ENCODE results near the gene FLYWCH2. TPM values are rescaled to one million over a fixed set of nuclear protein-coding genes. Genes with fewer than 3 reads are reported as not detected.

Gene FLYWCH2
- total and polyA plus RNA-seq, 2 donors from 2014 or later: 31.3 to 52.5 TPM

DNA sequence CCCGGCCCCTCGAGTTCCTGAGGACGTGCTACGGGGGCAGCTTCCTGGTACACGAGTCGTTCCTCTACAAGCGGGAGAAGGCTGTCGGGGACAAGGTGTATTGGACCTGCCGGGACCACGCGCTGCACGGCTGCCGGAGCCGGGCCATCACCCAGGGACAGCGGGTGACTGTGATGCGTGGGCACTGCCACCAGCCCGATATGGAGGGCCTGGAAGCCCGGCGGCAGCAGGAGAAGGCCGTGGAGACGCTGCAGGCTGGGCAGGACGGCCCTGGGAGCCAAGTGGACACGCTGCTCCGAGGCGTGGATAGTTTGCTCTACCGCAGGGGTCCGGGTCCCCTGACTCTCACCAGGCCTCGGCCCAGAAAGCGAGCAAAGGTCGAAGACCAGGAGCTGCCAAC, 50.1 kb downstream of the FLYWCH2 start:
- intact Hi-C loops (cut with DNase I): no loop called here
- TF ChIP-seq CTCF (IDR thresholded peaks at IDR 0.05; ENCODE audit: borderline replicate concordance, extremely low read depth, insufficient read depth): no peak
- H3K9ac ChIP-seq (ENCODE audit: low read length in 3 of 3): no peak overlapping the region
- DNase-seq (no peak), FAIRE-seq (no peak)
- H3K27ac ChIP-seq (ENCODE audit: low read depth in 2 of 2, low read length in 2 of 2): no peak overlapping the region
- no peaks in the 10 kb centered on the region for H3K9me3 ChIP-seq (ENCODE audit: control insufficient read depth in 2 of 3, insufficient read depth in 1 of 3, low read length in 3 of 3)
- no peak overlapping the region for H3K4me3 ChIP-seq (ENCODE audit: low read length in 3 of 3)
- no peaks in the 10 kb centered on the region for H3K27me3 ChIP-seq (ENCODE audit: control insufficient read depth, insufficient read depth, low read length)
- no peaks in the 10 kb centered on the region for H3K4me1 ChIP-seq (ENCODE audit: control insufficient read depth in 2 of 3, insufficient read depth in 2 of 3, low read depth in 1 of 3, low read length in 3 of 3)
- peaks cover 0 to 9% (median 5%) of the 10 kb centered on the region in 3 donors for H3K36me3 ChIP-seq (ENCODE audit: control insufficient read depth in 2 of 3, insufficient read depth in 3 of 3, low read length in 3 of 3)

GRCh38 chr16:2933701-2934100, 50.7 kb downstream of the FLYWCH2 start:
- no peak overlapping the region for H3K27ac ChIP-seq (ENCODE audit: low read depth in 2 of 2, low read length in 2 of 2)
- peaks cover 0 to 9% (median 5%) of the 10 kb centered on the region in 3 donors for H3K36me3 ChIP-seq (ENCODE audit: control insufficient read depth in 2 of 3, insufficient read depth in 3 of 3, low read length in 3 of 3)
- no peak for TF ChIP-seq CTCF (IDR thresholded peaks at IDR 0.05; ENCODE audit: borderline replicate concordance, extremely low read depth, insufficient read depth)
- no peaks in the 10 kb centered on the region for H3K27me3 ChIP-seq (ENCODE audit: control insufficient read depth, insufficient read depth, low read length)
- H3K4me3 ChIP-seq (ENCODE audit: low read length in 3 of 3): no peak overlapping the region
- no peak for FAIRE-seq
- H3K9me3 ChIP-seq (ENCODE audit: control insufficient read depth in 2 of 3, insufficient read depth in 1 of 3, low read length in 3 of 3): no peaks in the 10 kb centered on the region
- no peaks in the 10 kb centered on the region for H3K4me1 ChIP-seq (ENCODE audit: control insufficient read depth in 2 of 3, insufficient read depth in 2 of 3, low read depth in 1 of 3, low read length in 3 of 3)
- DNase-seq: no peak
- intact Hi-C loops (cut with DNase I): no loop called here
- H3K9ac ChIP-seq (ENCODE audit: low read length in 3 of 3): no peak overlapping the region

DNA sequence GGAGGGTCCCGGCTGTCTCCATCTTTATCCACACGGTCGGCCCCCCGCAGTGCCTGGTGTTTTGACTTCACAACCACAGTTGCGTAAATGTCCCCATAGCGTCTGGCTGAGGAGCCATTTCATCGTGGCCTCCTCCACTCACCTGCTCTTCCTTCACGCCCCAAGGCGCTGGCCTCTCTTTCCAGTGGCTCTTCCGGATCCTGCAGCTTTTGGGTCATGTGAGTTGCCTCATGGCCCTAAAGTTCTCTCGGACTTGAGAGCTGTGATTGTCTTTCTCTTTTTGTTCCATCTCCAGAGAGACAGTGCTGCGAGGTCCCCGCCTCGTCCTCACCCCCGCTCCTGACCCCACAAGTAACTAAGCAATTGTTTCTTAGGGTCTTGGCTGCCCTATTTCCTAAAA, 51.4 kb downstream of the FLYWCH2 start:
- Histone ChIP-seq H3K27me3 (ENCODE audit: control insufficient read depth, insufficient read depth, low read length) (no peaks in the 10 kb centered on the region), H3K9me3 (ENCODE audit: control insufficient read depth in 2 of 3, insufficient read depth in 1 of 3, low read length in 3 of 3) (no peaks in the 10 kb centered on the region), H3K27ac (ENCODE audit: low read depth in 2 of 2, low read length in 2 of 2) (no peak overlapping the region), H3K4me1 (ENCODE audit: control insufficient read depth in 2 of 3, insufficient read depth in 2 of 3, low read depth in 1 of 3, low read length in 3 of 3) (no peaks in the 10 kb centered on the region), H3K4me3 (ENCODE audit: low read length in 3 of 3) (no peak overlapping the region), H3K9ac (ENCODE audit: low read length in 3 of 3) (no peak overlapping the region), H3K36me3 (ENCODE audit: control insufficient read depth in 2 of 3, insufficient read depth in 3 of 3, low read length in 3 of 3) (peaks cover 0 to 10% (median 5%) of the 10 kb centered on the region in 3 donors)
- TF ChIP-seq CTCF (IDR thresholded peaks at IDR 0.05; ENCODE audit: borderline replicate concordance, extremely low read depth, insufficient read depth): no peak
- DNase-seq (no peak), FAIRE-seq (no peak)
- intact Hi-C loops (cut with DNase I): no loop called here

DNA sequence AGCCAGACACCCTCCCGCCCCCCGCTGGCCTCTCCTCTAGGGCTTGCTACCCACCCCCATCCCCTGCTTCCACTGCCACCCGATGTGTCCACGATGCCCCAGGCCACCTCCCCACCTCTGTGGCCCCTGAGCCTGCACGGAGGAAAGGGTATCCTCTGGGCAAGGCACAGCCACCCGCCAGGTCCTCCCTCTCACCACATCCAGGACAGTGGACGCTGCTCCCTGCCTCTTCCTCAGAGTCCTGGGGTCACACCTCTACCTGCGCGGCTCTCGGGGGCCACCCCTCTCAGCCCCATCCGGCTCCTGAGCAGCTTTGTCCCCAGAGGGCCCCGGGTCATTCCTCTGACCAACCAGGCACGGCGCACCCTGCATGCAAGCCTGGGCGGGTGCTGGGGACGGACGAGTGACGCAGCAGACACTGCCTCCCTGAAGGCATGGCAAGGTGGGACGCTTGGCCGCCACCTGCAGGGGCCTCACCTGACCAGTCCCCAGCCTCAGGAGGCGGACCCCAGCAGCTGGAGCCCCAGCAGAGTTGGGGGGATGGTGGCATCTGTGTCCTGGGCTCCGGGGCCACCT, 53.5 kb downstream of the FLYWCH2 start:
- DNase-seq (no peak), FAIRE-seq (no peak)
- Histone ChIP-seq H3K4me1 (ENCODE audit: control insufficient read depth in 2 of 3, insufficient read depth in 2 of 3, low read depth in 1 of 3, low read length in 3 of 3) (no peaks in the 10 kb centered on the region), H3K27me3 (ENCODE audit: control insufficient read depth, insufficient read depth, low read length) (no peaks in the 10 kb centered on the region), H3K4me3 (ENCODE audit: low read length in 3 of 3) (no peak overlapping the region), H3K36me3 (ENCODE audit: control insufficient read depth in 2 of 3, insufficient read depth in 3 of 3, low read length in 3 of 3) (peaks cover 2 to 20% (median 5%) of the 10 kb centered on the region in 3 donors), H3K27ac (ENCODE audit: low read depth in 2 of 2, low read length in 2 of 2) (no peak overlapping the region), H3K9me3 (ENCODE audit: control insufficient read depth in 2 of 3, insufficient read depth in 1 of 3, low read length in 3 of 3) (no peaks in the 10 kb centered on the region), H3K9ac (ENCODE audit: low read length in 3 of 3) (no peak overlapping the region)
- intact Hi-C loops (cut with DNase I): no loop called here
- no peak for TF ChIP-seq CTCF (IDR thresholded peaks at IDR 0.05; ENCODE audit: borderline replicate concordance, extremely low read depth, insufficient read depth)
